Urothelium cell line (cell line): ENCODE data around the gene NFAT5.
"Not testable (repeated sequence)": the region's sequence is repeated elsewhere in the genome, so short reads cannot be mapped to it uniquely, and the experiment has no call there.

Experiments used
- DNase-seq: peaks from one replicate; pipeline ENCODE4 v3.0.0; 2011; ENCODE audit warnings: low spot score, mixed read lengths
- FAIRE-seq: peaks from 2 replicates; lab custom pipeline; 2011; peaks lifted over from hg19 to GRCh38; lab: Jason Lieb, UNC

The NFAT5 gene

DNA sequence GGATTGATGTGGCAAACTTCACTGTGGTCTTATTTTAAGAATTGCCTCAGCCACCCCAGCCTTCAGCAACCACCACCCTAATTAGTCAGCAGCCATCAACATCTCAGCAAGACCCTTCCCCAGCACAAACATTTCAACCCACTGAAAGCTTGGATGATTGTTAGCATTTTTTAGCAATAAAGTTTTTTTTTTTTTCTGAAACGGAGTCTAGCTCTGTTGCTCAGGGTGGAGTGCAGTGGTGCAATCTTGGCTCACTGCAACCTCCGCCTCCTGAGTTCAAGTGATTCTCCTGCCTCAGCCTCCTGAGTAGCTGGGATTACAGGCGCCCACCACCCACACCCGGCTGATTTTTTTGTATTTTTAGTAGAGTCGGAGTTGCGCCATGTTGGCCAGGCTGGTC, 19.1 kb upstream of the NFAT5 start:
- DNase-seq, FAIRE-seq: not testable (repeated sequence)

DNA sequence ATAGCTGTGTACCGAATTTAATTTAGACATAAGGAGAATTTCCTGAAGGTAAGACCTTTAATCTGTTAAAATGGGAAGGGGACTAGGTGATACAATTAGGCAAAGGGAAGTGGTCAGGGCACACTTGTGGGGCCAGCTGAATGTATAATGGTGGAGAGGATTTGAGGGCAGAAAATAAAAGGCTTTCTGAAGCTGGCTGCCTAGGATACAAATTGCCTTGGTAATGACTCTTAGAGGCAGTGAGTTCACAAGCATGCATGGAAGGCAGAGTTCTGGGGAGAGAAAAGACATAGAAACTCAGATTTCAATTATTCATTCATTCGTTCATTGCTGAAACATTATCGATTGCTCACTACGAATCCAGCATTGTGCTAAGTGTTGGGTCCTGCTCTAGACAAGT, 12.4 kb upstream of the NFAT5 start:
- DNase-seq (no peak), FAIRE-seq (no peak)

DNA sequence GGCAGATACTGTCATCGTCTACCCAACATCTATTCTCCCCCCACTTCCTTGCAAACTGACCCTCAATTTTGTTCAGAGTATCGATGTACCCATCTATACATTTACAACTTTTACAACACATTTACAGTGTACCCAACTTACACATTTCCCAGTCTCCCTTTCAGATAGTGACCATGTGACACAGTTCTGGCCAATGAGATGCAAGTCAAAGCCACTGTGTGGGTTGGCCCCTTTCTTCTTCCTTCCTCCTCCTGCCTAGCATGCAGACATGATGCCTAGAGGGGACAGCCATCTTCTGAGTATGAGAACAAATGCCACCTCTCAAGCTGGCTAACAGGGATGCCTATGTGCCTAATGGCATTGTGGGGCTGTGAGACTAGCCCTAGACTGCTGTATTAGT, 11.3 kb upstream of the NFAT5 start:
- DNase-seq (no peak), FAIRE-seq (no peak)

DNA sequence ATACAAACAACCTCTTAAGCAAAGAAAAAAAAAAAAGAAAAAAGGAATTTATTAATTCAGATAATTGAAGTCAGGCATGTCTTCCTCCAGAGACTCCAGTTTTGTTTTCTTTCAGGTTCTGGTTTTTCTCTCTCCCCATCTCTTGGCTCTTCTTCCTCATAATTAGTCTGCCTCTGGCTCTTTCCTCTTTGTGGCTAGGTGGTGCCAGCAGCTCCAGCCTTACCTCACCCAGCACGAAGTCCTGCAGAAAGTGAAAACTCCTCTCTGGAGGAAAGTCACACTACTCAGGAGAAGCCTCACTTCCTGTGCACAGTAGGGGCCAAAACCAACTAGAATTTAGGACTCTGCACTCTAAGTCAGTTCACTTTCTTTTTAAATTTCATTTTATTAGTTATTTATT, 10.3 kb upstream of the NFAT5 start:
- FAIRE-seq (no peak), DNase-seq (no peak)

- DNase-seq (no peak), FAIRE-seq (no peak)
Observed at GRCh38 chr16:69555867-69556266, 9.9 kb upstream of the NFAT5 start.

DNA sequence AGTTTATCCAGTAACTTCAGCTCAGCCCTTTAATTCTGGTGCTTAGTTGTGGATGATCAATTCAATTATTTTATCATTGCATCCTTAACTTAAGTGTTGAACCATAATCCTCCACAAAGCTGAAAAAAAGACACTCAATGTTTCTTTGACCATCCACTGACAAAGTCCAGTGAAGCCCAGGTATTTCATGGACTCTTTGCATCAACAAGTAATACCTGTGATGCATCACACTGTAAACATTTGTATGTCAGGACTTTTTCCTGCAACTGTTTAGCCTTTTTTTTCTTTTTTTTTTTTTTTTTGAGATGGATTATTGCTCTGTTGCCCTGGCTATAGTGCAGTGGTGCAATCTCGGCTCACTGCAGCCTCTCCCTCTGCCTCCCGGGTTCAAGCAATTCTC, 6.6 kb upstream of the NFAT5 start:
- FAIRE-seq, result no peak
- no peak for DNase-seq

DNA sequence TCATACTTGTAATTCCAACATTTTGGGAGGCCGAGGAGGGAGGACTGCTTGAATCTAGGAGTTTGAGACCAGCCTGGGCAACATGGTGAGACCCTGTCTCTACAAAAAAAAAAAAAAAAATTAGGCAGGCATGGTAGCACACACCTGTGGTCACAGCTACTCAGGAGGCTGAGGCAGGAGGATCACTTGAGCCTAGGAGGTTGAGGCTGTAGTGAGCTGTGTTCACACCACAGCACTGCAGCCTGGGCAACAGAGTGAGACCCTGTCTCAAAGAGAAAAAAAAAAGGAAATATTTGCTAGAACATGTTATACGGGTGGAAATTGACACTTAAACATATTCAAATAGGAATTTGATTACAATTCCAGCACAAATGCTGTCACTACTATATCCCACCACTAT, 4.4 kb upstream of the NFAT5 start:
- not testable (repeated sequence) for DNase-seq, FAIRE-seq

- FAIRE-seq, result no peak
- DNase-seq, result no peak
Observed at GRCh38 chr16:69561901-69562300, 3.9 kb upstream of the NFAT5 start.

DNA sequence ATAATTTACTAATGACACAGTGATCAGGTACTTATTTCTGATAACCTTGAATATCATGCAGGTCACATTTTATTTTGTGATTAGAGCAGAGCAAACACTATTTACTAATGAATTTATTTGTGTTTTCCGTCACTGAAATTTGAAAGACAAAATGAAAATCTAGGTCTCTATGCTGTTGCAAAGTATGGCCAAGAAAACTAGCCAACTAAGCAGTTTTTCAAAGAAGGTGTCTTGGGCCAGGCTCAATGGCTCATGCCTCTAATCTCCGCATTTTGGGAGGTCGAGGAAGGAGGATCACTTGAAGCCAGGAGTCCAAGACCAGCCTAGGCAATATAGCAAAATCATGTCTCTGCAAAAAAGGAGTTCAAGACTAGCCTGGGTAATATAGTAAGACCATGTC, 3.0 kb upstream of the NFAT5 start:
- no peak for FAIRE-seq

GRCh38 chr16:69563605-69564580, 1.9 kb upstream of the NFAT5 start:
- FAIRE-seq (no peak), DNase-seq (no peak)

More for the DNA sequence above, 3.0 kb upstream of the NFAT5 start:
- no peak for DNase-seq

DNA sequence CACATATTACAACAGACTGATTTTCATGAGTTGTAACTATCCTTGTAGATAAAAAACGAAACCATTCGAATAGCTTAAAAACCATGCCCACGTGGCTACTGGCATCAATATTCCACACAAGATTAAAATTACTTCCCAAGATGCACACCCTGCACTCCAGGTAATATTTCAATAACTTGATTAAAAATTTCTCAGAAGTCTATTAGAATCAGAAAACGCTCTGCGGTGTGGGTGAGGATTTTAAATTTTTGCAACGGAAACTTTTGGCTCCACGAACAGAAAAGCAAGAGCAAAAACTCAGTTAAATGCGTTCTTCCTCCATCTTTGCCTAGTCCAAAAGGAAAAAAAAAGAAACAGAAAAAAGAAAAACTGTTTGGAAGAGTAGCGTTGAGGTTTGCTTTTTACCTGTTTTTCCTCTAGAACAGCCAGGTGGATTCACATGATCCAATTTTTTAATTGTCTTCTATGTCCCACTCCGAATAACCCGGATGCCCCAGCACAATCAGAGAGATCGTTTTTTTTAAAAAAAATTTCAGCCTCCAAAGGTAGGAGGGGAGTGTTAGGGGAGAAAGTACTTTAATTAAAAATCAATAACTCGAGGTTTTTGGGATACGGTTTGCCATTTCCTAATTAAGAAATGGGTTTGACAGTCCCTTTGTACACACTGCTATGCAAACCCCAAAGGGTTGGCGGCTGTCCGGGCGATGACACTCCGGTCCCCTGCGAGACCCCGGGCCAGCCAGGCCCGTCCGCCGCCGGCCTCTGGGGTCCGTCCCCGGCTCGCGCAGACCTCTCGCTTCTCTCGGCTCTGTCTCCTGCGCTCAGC, 708 bp upstream of the NFAT5 start:
- DNase-seq (peak; percentile 9), FAIRE-seq (no peak)

DNA sequence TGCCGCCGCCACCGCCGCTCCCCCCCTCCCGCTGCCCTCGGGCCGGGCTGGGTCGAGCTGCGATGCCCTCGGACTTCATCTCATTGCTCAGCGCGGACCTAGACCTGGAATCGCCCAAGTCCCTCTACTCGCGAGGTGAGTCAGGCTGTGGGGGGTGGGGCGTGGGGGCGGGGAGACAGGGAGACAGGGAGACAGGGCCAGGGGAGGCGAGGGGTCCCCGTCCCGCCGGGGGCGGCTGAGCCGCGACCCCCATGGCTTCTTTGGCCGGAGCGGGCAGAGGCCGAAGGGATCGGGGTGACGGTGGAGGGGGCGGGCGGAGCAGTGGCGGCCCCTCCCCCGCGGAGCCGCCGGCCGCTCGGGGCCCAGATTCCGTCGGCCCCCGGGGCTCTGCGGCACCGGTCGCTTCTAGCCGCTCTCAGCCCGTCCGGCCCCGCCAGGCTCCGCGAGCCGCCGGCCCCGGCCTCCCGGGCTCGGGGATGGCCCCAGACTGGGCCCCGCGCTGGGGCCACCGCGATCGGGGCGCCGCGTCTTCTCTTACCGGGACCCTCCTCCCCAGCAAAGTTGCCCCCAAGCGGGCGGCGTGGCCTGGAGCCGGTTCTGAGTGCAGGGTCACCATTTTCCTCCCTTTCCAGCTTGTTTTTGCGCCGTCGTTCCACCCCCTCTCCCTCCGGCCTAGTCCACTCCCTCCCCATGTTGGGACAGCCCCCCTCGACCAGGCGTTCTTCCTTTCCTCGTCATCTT, 644 bp downstream of the NFAT5 start:
- DNase-seq, result peak; percentile 64
- no peak for FAIRE-seq

GRCh38 chr16:69566981-69567680, 1.4 kb downstream of the NFAT5 start:
- DNase-seq, result peak; percentile 15
- no peak for FAIRE-seq

GRCh38 chr16:69568676-69569075, 2.9 kb downstream of the NFAT5 start:
- FAIRE-seq (no peak), DNase-seq (no peak)

DNA sequence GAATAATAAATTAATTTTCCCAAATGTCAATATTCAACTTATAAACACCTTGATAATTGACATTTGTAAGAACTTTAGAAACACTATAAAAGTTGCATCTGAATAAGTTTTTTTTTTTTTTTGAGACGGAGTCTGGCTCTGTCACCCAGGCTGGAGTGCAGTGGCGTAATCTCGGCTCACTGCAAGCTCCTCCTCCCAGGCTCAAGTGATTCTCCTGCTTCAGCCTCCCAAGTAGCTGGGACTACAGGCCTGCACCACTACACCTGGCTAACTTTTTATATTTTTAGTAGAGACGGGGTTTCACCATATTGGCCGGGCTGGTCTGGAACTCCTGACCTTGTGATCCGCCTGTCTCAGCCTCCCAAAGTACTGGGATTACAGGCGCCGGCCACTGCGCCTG, 13.0 kb downstream of the NFAT5 start:
- DNase-seq, FAIRE-seq: not testable (repeated sequence)

DNA sequence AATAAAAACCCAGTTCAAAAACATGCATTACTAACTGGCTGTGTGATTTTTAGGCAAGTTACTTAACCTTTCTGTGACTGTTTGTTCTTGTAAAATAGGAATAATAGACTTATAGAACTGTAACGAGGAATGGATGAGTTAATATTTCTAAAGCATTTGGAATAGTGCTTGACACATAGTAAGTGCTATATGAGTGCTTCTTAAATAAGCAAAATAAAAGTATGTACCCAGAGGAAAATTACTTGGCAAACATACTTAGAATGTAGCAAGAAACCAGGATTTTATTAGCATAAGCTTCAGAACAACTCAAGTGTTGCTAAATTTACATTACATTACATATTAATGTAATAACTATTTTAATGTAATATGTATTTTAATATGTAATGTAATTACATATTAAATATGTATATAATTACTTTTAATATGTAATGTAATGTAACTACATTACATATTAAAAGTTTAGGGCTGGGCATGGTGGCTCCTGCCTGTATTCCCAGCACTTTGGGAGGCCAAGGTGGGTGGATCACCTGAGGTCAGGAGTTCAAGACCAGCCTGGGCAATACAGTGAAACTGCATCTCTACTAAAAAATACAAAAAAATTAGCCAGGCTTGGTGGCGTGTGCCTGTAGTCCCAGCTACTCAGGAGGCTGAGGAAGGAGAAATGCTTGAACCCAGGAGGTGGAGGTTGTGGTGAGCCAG, 14.2 kb downstream of the NFAT5 start:
- DNase-seq (no peak), FAIRE-seq (no peak)

- FAIRE-seq (no peak), DNase-seq (no peak)
Observed at GRCh38 chr16:69581297-69581696, 15.5 kb downstream of the NFAT5 start.

DNA sequence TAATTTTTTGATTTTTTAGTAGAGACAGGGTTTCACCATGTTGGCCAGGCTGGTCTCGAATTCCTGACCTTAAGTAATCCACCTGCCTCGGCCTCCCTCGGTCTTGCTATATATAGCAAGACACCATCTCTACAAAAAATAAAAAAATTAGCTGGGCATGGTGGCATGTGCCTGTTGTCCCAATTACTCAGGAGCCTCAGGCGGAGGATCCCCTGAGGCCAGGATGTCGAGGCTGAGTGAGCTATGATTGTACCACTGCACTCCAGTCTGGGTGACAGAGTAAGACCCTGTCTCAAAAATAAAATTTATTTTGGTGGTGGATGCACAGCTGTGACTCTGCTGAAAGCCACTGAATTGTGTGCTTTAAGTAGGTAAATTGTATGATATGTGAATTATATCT, 18.7 kb downstream of the NFAT5 start:
- FAIRE-seq, DNase-seq: not testable (repeated sequence)

GRCh38 chr16:69589434-69590269, 23.9 kb downstream of the NFAT5 start:
- no peak for DNase-seq
- FAIRE-seq, result no peak
